SU-DHL-6 (cell line): ENCODE results near the gene ATP9A.

Experiments used
- H2AFZ ChIP-seq: fragments of 200-600 bp; sonication (generic); 2 replicates; pipeline ENCODE4 v1.6.1; 2014; ENCODE audit warnings: low read depth, mild to moderate bottlenecking, moderate library complexity, mixed read lengths, antibody characterized with exemption, low read length; ENCODE audit not compliant: severe bottlenecking
- H3F3A ChIP-seq: fragments of 200-600 bp; shearing (Covaris generic); 2 replicates; pipeline ENCODE4 v1.6.0; 2016; ENCODE audit warnings: antibody characterized with exemption, mild to moderate bottlenecking; ENCODE audit not compliant: insufficient read depth
- H3K27ac ChIP-seq: fragments of 200-600 bp; sonication (generic); 2 replicates; pipeline ENCODE4 v1.5.1; 2016; ENCODE audit warnings: low read depth, mild to moderate bottlenecking, low read length, moderate library complexity, mixed read lengths
- H3K27me3 ChIP-seq: fragments of 200-600 bp; sonication (generic), shearing (Covaris generic); 2 replicates; pipeline ENCODE4 v1.6.0; 2014; ENCODE audit warnings: mild to moderate bottlenecking, low read length
- H3K36me3 ChIP-seq: fragments of 200-600 bp; sonication (generic); 2 replicates; pipeline ENCODE4 v1.6.1; 2014; ENCODE audit warnings: mild to moderate bottlenecking, low read length, mixed read lengths
- H3K4me2 ChIP-seq: fragments of 300-600, 200-600 bp; shearing (Covaris generic), sonication (generic); 2 replicates; pipeline ENCODE4 v1.6.0; 2014; ENCODE audit warnings: low read length, low read depth, mild to moderate bottlenecking; ENCODE audit not compliant: poor library complexity, severe bottlenecking
- H3K4me3 ChIP-seq: fragments of 200-600 bp; sonication (generic); 2 replicates; pipeline ENCODE4 v1.5.1; 2014; ENCODE audit warnings: antibody characterized with exemption, low read length, mild to moderate bottlenecking, mixed read lengths; ENCODE audit not compliant: insufficient read depth, poor library complexity, severe bottlenecking
- H3K79me2 ChIP-seq: fragments of 200-600 bp; sonication (generic); 2 replicates; pipeline ENCODE4 v1.6.1; 2014; ENCODE audit warnings: mild to moderate bottlenecking, low read length, moderate library complexity; ENCODE audit not compliant: insufficient read depth
- H3K9ac ChIP-seq: fragments of 200-600 bp; sonication (generic); 2 replicates; pipeline ENCODE4 v1.7.0; 2014; ENCODE audit warnings: mild to moderate bottlenecking, low read length
- H3K9me2 ChIP-seq: fragments of 200-600 bp; sonication (generic); replicated peaks from 2 replicates; pipeline ENCODE4 v1.6.1; 2014; ENCODE audit warnings: low read length; ENCODE audit not compliant: insufficient read depth
- H3K9me3 ChIP-seq: fragments of 200-600 bp; sonication (generic); 2 replicates; pipeline ENCODE4 v1.6.1; 2014; ENCODE audit warnings: low read length, mixed read lengths; ENCODE audit not compliant: insufficient read depth
- H4K20me1 ChIP-seq: fragments of 200-600 bp; sonication (generic); 2 replicates; pipeline ENCODE4 v1.6.1; 2014; ENCODE audit warnings: low read depth, mild to moderate bottlenecking, antibody characterized with exemption, low read length, moderate library complexity, mixed read lengths
- EZH2phosphoT487 ChIP-seq: fragments of 200-600 bp; sonication (generic), shearing (Covaris generic); conservative IDR thresholded peaks from 2 replicates; pipeline ENCODE4 v1.6.1; 2018; ENCODE audit warnings: mild to moderate bottlenecking, antibody characterized with exemption, low read length, moderate library complexity, mixed read lengths
- TF ChIP-seq, protein P1 (sequence below): fragments of 200-600 bp; sonication (generic); IDR thresholded peaks from one replicate; pipeline ENCODE4 v1.5.1; 2017; ENCODE audit warnings: antibody characterized with exemption, mild to moderate bottlenecking, low read length, moderate library complexity; ENCODE audit not compliant: insufficient read depth, poor library complexity, severe bottlenecking

Gene ATP9A

DNA sequence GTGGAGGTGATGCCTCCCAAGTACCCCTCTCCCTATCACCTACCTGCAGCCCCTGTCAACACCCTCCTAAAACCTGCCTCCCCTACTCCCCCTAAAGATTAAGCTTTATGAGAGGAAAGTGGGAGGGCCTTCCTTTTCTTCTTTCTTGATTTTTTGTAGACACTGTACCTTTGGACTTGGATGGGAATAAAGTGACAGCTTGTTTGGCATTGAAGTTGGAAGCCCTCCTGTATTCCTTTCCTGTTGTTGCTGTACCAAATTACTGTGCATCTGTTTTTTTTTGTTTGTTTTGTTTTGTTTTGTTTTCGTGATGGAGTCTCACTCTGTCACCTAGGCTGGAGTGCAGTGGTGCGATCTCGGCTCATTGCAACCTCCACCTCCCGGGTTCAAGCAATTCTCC is 126.3 kb downstream of the ATP9A start:
- no peak overlapping the region for H3K9ac ChIP-seq
- no peak overlapping the region for H3K4me2 ChIP-seq
- TF ChIP-seq, protein P1, sequence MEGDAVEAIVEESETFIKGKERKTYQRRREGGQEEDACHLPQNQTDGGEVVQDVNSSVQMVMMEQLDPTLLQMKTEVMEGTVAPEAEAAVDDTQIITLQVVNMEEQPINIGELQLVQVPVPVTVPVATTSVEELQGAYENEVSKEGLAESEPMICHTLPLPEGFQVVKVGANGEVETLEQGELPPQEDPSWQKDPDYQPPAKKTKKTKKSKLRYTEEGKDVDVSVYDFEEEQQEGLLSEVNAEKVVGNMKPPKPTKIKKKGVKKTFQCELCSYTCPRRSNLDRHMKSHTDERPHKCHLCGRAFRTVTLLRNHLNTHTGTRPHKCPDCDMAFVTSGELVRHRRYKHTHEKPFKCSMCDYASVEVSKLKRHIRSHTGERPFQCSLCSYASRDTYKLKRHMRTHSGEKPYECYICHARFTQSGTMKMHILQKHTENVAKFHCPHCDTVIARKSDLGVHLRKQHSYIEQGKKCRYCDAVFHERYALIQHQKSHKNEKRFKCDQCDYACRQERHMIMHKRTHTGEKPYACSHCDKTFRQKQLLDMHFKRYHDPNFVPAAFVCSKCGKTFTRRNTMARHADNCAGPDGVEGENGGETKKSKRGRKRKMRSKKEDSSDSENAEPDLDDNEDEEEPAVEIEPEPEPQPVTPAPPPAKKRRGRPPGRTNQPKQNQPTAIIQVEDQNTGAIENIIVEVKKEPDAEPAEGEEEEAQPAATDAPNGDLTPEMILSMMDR, result no peak
- TF ChIP-seq EZH2phosphoT487, result no peak
- H2AFZ ChIP-seq, result no peak overlapping the region
- H3K27ac ChIP-seq, result no peak overlapping the region
- H3K4me3 ChIP-seq, result no peak overlapping the region
- no peaks in the 10 kb centered on the region for H3K79me2 ChIP-seq
- H3K9me3 ChIP-seq, result no peaks in the 10 kb centered on the region
- H3F3A ChIP-seq, result no peaks in the 10 kb centered on the region
- no peaks in the 10 kb centered on the region for H3K27me3 ChIP-seq
- H4K20me1 ChIP-seq, result no peaks in the 10 kb centered on the region
- H3K36me3 ChIP-seq, result no peaks in the 10 kb centered on the region
- H3K9me2 ChIP-seq, result no peaks in the 10 kb centered on the region

DNA sequence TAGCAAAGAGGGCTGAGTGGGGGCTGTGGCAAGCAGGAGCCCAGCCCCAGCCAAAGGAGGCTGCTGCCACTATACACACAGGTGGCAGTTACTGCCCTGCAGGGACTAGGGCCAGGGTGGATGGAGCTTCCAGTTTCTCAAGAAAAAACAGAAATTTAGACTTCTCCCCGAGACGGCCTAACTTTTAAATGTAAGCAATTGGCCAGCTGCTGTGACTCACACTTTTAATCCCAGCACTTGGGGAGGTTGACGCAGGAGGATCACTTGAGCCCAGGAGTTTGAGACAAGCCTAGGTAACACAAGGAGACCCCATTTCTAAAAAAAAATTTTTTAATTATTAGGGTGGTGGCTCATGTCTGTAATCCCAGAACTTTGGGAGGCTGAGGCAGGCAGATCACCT is 127.4 kb downstream of the ATP9A start:
- H2AFZ ChIP-seq, result no peak overlapping the region
- H3K27ac ChIP-seq, result no peak overlapping the region
- H3K27me3 ChIP-seq, result no peaks in the 10 kb centered on the region
- TF ChIP-seq, protein P1, result no peak
- no peak for TF ChIP-seq EZH2phosphoT487
- no peaks in the 10 kb centered on the region for H3F3A ChIP-seq
- no peaks in the 10 kb centered on the region for H3K9me3 ChIP-seq
- no peak overlapping the region for H3K9ac ChIP-seq
- no peak overlapping the region for H3K4me2 ChIP-seq
- no peaks in the 10 kb centered on the region for H3K36me3 ChIP-seq
- no peaks in the 10 kb centered on the region for H3K9me2 ChIP-seq
- H4K20me1 ChIP-seq, result no peaks in the 10 kb centered on the region
- H3K4me3 ChIP-seq, result no peak overlapping the region
- no peaks in the 10 kb centered on the region for H3K79me2 ChIP-seq

DNA sequence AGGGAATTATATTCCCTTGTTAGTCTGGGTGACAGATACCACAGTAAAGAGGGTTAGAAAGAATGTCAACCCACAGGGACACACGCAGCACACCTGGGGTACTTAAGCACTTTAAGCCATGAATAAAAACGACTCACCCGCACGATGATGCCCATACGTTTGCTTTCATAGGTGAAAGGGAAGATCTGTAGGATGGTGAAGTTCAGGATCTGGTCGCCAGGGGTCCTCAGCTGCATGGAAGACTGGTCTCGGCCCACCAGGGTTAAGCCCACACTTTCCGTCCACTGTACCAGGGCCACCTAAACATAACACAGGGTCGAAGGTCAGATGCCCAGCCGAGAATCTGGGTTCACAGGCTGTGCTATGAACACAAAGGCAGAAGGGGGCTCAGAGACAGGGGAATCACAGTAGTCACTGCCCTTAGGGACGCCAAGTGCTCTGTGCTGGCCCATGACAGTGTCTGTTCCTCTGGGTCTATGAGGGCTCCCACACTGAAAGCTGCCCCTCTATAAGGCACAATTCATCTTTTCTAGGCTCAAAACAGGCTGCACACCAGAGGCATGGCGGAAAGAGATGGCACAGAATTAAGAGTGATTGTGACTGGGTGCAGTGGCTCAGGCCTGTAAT is 128.9 kb downstream of the ATP9A start:
- TF ChIP-seq EZH2phosphoT487, result no peak
- TF ChIP-seq, protein P1, result peak; percentile 45
- peak overlapping the region; percentile 16 for H3K4me2 ChIP-seq
- H2AFZ ChIP-seq, result no peak overlapping the region
- no peaks in the 10 kb centered on the region for H3K36me3 ChIP-seq
- no peak overlapping the region for H3K9ac ChIP-seq
- no peaks in the 10 kb centered on the region for H3K9me2 ChIP-seq
- H3F3A ChIP-seq, result no peaks in the 10 kb centered on the region
- no peaks in the 10 kb centered on the region for H3K27me3 ChIP-seq
- no peaks in the 10 kb centered on the region for H4K20me1 ChIP-seq
- no peak overlapping the region for H3K27ac ChIP-seq
- H3K9me3 ChIP-seq, result no peaks in the 10 kb centered on the region
- H3K4me3 ChIP-seq, result no peak overlapping the region
- H3K79me2 ChIP-seq, result no peaks in the 10 kb centered on the region
